ENCODE data around the gene RBM38. TPM values are rescaled to one million over a fixed set of nuclear protein-coding genes. Genes with fewer than 3 reads are reported as not detected.

The RBM38 gene
- total RNA-seq, 2 experiments from 2014 or later, result 53.8 to 57.1 TPM

DNA sequence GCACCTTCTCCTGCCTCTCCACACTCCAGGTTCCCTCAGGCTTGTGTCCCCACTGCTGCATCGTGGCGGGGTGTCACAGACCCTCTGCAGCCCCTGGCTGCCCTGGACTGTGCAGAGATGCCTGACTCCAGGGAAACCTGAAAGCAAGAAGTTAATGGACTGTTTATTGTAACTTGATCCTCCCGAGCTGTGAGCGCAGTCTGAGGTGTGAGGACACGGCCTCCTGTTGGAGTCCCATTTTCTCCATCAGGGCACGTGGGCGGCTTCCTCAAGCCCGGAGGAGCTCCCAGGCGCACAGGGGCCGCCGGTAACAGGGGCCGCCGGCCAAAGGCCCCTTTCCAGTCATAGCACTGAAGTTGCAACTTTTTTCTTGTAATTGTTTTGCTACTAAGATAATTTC, 16.9 kb downstream of the RBM38 start:
- no peak overlapping the region for H3K27ac Mint-ChIP-seq
- peaks cover 36% of the 10 kb centered on the region for H3K36me3 Mint-ChIP-seq (ENCODE audit: low read depth)
- H3K27me3 Mint-ChIP-seq (ENCODE audit: low read depth), result no peaks in the 10 kb centered on the region
- H3K4me3 Mint-ChIP-seq, result no peak overlapping the region
- no peaks in the 10 kb centered on the region for H3K9me3 Mint-ChIP-seq (ENCODE audit: insufficient read depth)
- CTCF ChIA-PET, result no interaction called here
- DNase-seq (no peak), ATAC-seq (no peak)
- POLR2A ChIA-PET, result interaction anchor here (1.3 kb wide), 1 partner anchor 16 kb away, joined by 4 read pairs; no protein-coding TSS in a partner anchor
- H3K4me1 Mint-ChIP-seq (ENCODE audit: low read depth), result peaks cover 31% of the 10 kb centered on the region

DNA sequence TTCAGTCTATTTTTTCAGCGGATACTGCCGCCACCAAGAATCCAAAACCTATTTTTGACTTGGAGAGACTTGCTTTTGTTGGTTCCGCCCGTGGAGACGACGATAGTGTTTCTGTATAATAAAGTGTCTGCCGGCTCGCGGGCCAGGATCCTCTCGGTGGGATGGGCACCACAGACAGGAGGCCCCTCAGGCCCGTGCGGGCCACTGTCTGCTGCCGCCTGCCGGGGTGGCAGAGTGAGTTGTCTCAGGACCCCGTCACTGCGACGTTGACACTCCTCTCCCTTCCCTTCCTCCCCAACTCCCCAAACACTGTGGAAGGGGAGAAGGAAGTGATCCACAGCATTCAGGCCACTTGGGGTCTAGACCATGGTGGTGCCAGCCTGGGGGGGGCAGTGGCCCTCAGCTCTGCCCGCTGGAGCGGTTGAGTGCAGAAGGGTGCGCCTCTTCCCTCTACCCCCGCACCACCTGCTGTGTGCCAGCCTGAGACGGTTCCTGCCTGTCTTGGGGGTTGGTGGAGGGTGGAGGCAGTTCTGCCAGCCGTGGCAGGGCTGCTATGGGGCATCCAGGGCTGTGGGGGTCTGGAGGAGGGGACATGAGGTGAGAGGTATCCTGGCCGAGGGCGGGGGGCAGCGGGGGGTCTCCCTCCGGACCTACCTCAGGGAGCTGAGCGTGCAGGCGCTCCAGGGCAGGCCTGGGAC, 17.5 kb downstream of the RBM38 start:
- H3K27me3 Mint-ChIP-seq (ENCODE audit: low read depth), result no peaks in the 10 kb centered on the region
- ATAC-seq, result no peak
- no peak overlapping the region for H3K4me3 Mint-ChIP-seq
- POLR2A ChIA-PET, result interaction anchor here (0.5 to 1.3 kb wide), 3 partner anchors 10 to 16 kb away, joined by 4 read pairs; no protein-coding TSS in a partner anchor
- DNase-seq, result no peak
- CTCF ChIA-PET, result no interaction called here
- H3K9me3 Mint-ChIP-seq (ENCODE audit: insufficient read depth), result no peaks in the 10 kb centered on the region
- H3K36me3 Mint-ChIP-seq (ENCODE audit: low read depth), result peaks cover 32% of the 10 kb centered on the region
- H3K4me1 Mint-ChIP-seq (ENCODE audit: low read depth), result peaks cover 27% of the 10 kb centered on the region
- H3K27ac Mint-ChIP-seq, result no peak overlapping the region

DNA sequence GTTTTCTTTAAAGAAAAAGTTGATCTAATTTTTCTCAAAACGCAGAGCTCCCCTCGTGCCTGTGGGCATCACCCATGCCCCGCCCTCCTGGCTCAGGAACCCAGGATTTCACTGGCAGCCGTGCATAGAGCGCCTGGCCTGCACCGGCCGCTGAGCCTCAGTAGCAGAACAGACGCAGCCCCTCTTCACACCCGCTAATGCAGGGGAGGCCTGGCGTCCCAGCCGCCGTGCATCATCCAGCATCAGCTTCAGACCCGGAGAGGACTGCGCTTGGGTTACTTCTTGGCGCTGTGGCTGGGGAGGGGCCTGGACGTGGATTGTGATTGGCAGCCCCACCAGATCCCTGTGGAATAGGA, 18.1 kb downstream of the RBM38 start:
- H3K9me3 Mint-ChIP-seq (ENCODE audit: insufficient read depth), result no peaks in the 10 kb centered on the region
- no peaks in the 10 kb centered on the region for H3K27me3 Mint-ChIP-seq (ENCODE audit: low read depth)
- ATAC-seq (no peak), DNase-seq (no peak)
- H3K36me3 Mint-ChIP-seq (ENCODE audit: low read depth), result peaks cover 26% of the 10 kb centered on the region
- ChIA-PET POLR2A (interaction anchor here (0.5 to 1.0 kb wide), 2 partner anchors 11 to 15 kb away, joined by 4 read pairs; no protein-coding TSS in a partner anchor), CTCF (no interaction called here)
- peaks cover 21% of the 10 kb centered on the region for H3K4me1 Mint-ChIP-seq (ENCODE audit: low read depth)
- no peak overlapping the region for H3K27ac Mint-ChIP-seq
- no peak overlapping the region for H3K4me3 Mint-ChIP-seq

DNA sequence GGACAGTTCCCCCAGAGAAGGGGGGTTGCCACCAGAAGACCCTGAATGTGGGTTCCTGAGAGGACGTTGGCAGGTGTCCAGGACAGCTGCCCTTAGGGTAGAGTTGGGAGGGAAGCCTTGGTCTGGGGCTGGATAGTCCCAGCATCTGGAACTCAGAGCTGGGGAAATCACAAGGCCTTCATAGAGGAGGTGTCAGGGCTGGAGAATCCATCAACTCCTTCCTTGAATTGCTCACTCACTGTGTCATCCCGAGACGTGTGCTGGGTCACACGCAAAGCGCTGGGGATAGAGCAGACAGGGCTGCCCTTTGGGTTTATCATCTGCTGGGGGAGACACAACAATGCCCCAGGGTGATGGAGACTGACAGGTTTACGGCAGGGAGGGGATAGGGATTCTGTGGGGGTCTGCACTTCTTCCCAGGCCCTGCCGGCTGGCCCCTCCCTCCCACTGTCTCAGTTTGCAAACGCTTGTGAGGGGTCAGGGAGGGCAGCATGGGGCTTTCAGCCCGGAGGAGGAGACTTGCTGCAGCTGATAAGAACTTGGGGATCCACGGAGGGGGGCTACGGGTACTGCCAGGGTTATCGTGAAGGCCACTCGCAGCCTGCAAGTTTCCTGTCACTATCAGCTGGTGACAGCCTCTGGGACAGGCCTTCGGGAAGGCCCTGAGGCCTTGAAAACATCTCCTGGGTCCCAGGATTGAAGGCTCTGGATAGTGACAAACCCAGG, 18.6 kb downstream of the RBM38 start:
- ATAC-seq (no peak), DNase-seq (no peak)
- peaks cover 26% of the 10 kb centered on the region for H3K36me3 Mint-ChIP-seq (ENCODE audit: low read depth)
- H3K27me3 Mint-ChIP-seq (ENCODE audit: low read depth), result no peaks in the 10 kb centered on the region
- H3K4me3 Mint-ChIP-seq, result no peak overlapping the region
- ChIA-PET CTCF (no interaction called here), POLR2A (interaction anchor here (1.0 kb wide), 1 partner anchor 12 kb away, joined by 4 read pairs; no protein-coding TSS in a partner anchor)
- H3K27ac Mint-ChIP-seq, result no peak overlapping the region
- peaks cover 17% of the 10 kb centered on the region for H3K4me1 Mint-ChIP-seq (ENCODE audit: low read depth)
- H3K9me3 Mint-ChIP-seq (ENCODE audit: insufficient read depth), result no peaks in the 10 kb centered on the region

DNA sequence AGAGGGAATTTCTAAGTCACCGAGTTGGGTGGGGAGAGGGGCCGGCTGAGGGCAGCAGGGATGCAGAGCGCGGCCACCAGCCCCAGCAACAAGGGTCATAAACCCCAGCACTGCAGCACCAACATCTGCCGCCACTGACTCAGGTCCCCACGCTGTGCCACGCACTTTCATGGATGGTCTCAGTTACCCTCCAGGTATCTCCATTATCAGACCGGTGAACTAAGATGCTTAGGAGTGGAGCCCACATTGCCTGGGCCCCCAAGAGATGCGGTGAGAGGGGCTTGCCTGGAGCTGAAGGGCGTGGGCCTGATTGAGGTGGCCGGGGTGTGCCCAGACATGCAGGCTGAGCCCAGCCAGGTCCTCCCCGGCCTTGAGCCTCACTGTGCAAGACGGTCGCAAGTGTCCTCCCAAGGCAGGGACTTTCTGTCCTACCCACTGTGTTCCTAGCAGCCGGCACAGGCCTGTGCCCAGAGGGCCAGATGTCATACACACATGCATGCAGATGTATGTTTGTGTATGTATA, 19.3 kb downstream of the RBM38 start:
- CTCF ChIA-PET, result no interaction called here
- DNase-seq, result no peak
- H3K36me3 Mint-ChIP-seq (ENCODE audit: low read depth), result peaks cover 23% of the 10 kb centered on the region
- no peak overlapping the region for H3K4me3 Mint-ChIP-seq
- H3K9me3 Mint-ChIP-seq (ENCODE audit: insufficient read depth), result no peaks in the 10 kb centered on the region
- H3K27ac Mint-ChIP-seq, result no peak overlapping the region
- no peak for ATAC-seq
- POLR2A ChIA-PET, result no interaction called here
- peaks cover 17% of the 10 kb centered on the region for H3K4me1 Mint-ChIP-seq (ENCODE audit: low read depth)
- no peaks in the 10 kb centered on the region for H3K27me3 Mint-ChIP-seq (ENCODE audit: low read depth)

DNA sequence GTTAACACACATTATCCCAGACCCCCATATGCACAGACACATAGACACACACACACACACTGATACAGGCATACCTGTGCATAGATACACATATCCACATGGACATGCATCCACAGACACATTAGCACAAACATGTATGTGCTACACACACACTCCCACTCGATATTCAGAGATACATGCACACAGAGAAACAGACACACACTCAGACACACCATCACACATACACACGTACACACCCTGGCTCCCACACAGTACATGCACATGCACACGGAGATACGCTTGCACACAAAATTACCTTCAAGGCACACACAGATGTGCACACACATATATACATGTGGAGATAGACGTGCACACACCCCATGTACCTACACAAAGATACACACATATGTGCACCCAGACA, 19.7 kb downstream of the RBM38 start:
- Mint-ChIP-seq H3K4me1 (ENCODE audit: low read depth) (peaks cover 17% of the 10 kb centered on the region), H3K27ac (no peak overlapping the region), H3K36me3 (ENCODE audit: low read depth) (peaks cover 23% of the 10 kb centered on the region), H3K27me3 (ENCODE audit: low read depth) (no peaks in the 10 kb centered on the region), H3K9me3 (ENCODE audit: insufficient read depth) (no peaks in the 10 kb centered on the region), H3K4me3 (no peak overlapping the region)
- CTCF ChIA-PET, result no interaction called here
- POLR2A ChIA-PET, result no interaction called here
- ATAC-seq, result no peak
- no peak for DNase-seq

DNA sequence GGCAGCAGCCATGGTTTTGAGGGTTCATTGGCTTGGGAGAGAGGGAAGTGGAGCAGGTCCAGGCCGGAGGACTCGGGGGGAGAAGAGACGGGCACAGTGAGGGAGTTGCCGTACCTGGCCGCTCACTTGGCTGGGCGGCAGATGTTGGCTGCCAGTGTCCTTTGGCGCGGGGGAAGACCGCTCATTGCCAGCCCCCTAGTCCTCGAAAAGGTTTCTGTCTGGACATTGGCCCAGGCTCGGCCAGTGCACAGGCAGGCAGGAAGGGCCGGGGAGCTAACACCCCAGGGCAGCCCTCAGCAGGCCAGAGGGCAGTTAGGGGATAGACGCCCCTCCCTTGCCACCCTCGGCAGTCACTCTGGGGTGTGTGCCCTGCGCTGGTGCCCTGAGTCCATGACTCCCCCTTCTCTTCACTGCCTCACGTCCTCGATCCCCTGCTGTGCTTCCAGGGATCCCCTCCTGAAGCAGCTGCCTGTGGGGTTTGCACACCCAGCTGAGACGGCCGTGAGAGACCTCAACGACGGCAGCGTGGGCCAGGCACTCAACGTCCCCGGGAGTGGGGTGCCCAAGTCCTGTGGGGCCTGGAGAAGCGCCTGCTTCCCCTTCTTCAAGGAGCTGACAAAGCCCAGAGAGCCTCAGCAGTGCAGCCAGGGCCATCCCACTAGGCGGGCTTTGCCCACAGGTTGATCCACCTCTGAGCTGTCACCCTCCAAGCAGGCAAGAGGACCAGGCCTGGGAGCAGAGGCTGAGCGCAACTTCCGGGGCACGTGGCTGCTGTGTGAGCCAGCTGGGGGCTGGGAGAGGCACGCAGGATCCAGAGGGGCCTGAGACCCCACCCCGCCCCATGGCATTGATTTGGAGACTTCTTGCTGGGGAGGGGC, 20.4 kb downstream of the RBM38 start:
- no peak for ATAC-seq
- H3K27me3 Mint-ChIP-seq (ENCODE audit: low read depth), result no peaks in the 10 kb centered on the region
- peaks cover 23% of the 10 kb centered on the region for H3K36me3 Mint-ChIP-seq (ENCODE audit: low read depth)
- DNase-seq, result no peak
- H3K9me3 Mint-ChIP-seq (ENCODE audit: insufficient read depth), result no peaks in the 10 kb centered on the region
- H3K4me3 Mint-ChIP-seq, result no peak overlapping the region
- H3K27ac Mint-ChIP-seq, result no peak overlapping the region
- POLR2A ChIA-PET, result interaction anchor here (0.8 to 1.9 kb wide), 2 partner anchors 13 to 19 kb away, joined by 3 to 8 read pairs; no protein-coding TSS in a partner anchor
- CTCF ChIA-PET, result interaction anchor here (1.2 kb wide), 1 partner anchor 24 kb away, joined by 7 read pairs; no protein-coding TSS in a partner anchor
- H3K4me1 Mint-ChIP-seq (ENCODE audit: low read depth), result peaks cover 17% of the 10 kb centered on the region

DNA sequence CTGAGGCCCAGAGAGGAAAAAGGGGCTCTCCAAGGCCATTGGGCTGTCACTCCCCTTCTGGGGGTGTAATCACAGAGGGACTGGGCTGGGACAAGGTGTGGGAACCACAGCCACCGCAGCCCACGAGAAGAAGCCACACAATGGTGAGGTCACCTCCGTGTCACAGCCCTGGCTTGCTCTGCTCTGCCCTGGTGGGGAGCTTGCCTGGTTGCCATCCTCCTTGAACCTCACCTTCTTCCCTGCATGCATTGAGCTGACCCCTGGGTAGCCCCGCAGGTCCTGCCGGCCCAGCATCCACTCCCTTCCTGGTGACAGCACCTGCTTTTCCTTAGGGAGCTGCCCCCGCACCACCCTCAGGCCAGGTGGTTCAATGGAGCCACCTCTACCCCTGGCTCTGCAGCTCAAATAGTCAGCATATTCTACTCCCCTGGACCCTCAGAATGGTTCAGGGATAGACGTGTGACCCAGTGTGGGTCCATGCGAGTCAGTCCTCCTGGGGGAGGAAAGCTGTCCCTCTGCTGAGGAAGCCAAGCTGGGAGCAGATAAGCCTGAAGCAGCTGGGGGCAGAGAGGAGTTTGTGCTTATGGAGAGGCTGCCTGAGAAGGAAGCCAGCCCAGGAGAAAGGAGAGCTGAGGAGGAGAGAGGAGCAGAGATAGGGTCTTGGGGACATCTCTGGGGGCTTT, 21.3 kb downstream of the RBM38 start:
- peaks cover 17% of the 10 kb centered on the region for H3K4me1 Mint-ChIP-seq (ENCODE audit: low read depth)
- DNase-seq, result peak; percentile 56
- peaks cover 4% of the 10 kb centered on the region for H3K27me3 Mint-ChIP-seq (ENCODE audit: low read depth)
- ATAC-seq, result peak; percentile 54
- no peaks in the 10 kb centered on the region for H3K9me3 Mint-ChIP-seq (ENCODE audit: insufficient read depth)
- H3K27ac Mint-ChIP-seq, result peak overlapping the region; percentile 46
- peaks cover 16% of the 10 kb centered on the region for H3K36me3 Mint-ChIP-seq (ENCODE audit: low read depth)
- no peak overlapping the region for H3K4me3 Mint-ChIP-seq
- CTCF ChIA-PET, result interaction anchor here (1.0 to 1.7 kb wide), 4 partner anchors 20 to 31 kb away, joined by 4 to 7 read pairs (median 6); no protein-coding TSS in a partner anchor
- POLR2A ChIA-PET, result interaction anchor here (0.8 to 1.9 kb wide), 3 partner anchors 14 to 21 kb away, joined by 3 to 8 read pairs (median 4); no protein-coding TSS in a partner anchor

DNA sequence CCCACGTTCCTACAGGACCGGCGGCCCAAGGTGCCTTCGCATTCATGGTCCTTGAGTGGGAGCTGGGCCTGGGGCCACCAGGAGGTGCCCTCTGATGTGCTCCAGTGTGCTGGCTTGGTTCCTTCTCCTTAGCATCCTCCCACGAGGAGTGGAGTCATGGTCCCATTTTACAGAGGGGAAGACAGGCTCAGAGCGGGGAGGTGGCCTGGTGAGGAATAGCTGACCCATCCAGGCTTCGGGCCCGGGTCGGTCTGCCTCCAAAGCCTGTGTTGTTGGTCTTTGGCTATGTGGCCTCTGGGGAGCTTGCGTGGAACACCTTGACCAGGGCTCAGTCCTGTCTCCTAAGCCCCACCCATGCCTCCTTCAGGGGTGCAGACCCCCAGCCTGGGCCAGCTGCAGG, 22.8 kb downstream of the RBM38 start:
- H3K36me3 Mint-ChIP-seq (ENCODE audit: low read depth), result peaks cover 7% of the 10 kb centered on the region
- H3K9me3 Mint-ChIP-seq (ENCODE audit: insufficient read depth), result no peaks in the 10 kb centered on the region
- ChIA-PET CTCF (interaction anchor here (0.8 to 1.7 kb wide), 3 partner anchors 24 to 82 kb away, joined by 3 to 7 read pairs (median 3); no protein-coding TSS in a partner anchor), POLR2A (interaction anchor here (0.8 to 1.9 kb wide), 2 partner anchors 16 to 22 kb away, joined by 3 to 8 read pairs; no protein-coding TSS in a partner anchor)
- H3K27ac Mint-ChIP-seq, result no peak overlapping the region
- DNase-seq (no peak), ATAC-seq (no peak)
- H3K4me3 Mint-ChIP-seq, result no peak overlapping the region
- H3K4me1 Mint-ChIP-seq (ENCODE audit: low read depth), result peaks cover 21% of the 10 kb centered on the region
- H3K27me3 Mint-ChIP-seq (ENCODE audit: low read depth), result peaks cover 7% of the 10 kb centered on the region

DNA sequence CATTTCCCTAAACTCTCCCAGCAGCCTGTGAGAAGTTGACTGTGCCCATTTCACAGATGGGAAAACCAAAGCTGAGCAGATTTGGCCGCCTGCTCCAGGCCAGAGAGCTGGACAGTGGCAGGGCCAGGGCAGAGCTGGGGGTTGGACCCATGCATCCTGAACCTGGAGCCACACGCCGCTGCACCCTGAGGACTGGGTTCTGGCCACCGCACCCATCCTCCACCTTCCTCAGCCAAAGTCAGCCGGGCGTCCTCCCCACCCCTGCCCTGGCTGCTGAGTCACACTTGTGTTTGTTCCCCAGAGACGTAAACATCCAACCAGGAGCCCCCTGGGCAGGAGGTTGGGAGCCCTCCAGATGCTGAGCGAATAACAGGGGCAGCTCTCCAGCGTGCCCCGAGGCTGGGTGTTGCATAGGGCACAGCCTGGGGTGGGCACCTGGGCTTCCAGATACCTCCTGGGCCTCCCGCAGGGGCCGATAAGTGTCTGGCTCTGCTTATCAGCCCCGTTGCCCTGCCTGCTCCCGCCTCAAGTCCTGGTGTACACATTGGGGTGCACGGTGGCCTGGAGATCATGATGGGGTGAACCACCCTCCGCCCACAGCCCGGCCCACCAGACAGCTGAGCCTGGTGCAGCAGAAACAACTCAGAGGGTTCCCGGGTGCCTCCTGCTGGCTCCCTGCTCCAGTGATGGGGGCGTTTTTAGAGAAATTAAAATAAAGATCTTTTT, 23.8 kb downstream of the RBM38 start:
- H3K4me3 Mint-ChIP-seq, result no peak overlapping the region
- no peaks in the 10 kb centered on the region for H3K9me3 Mint-ChIP-seq (ENCODE audit: insufficient read depth)
- no peaks in the 10 kb centered on the region for H3K36me3 Mint-ChIP-seq (ENCODE audit: low read depth)
- H3K4me1 Mint-ChIP-seq (ENCODE audit: low read depth), result peaks cover 21% of the 10 kb centered on the region
- ChIA-PET POLR2A (no interaction called here), CTCF (no interaction called here)
- peaks cover 7% of the 10 kb centered on the region for H3K27me3 Mint-ChIP-seq (ENCODE audit: low read depth)
- DNase-seq (no peak), ATAC-seq (no peak)
- no peak overlapping the region for H3K27ac Mint-ChIP-seq

All from activated CD8-positive, alpha-beta T cell treated with anti-CD3 and anti-CD28 coated beads, Interleukin-2, amount 10 ng/mL, durations not matched to agents 7 days and 5 days (primary cell).